ENCODE measurements around the gene GPER1.

The GPER1 gene

DNA sequence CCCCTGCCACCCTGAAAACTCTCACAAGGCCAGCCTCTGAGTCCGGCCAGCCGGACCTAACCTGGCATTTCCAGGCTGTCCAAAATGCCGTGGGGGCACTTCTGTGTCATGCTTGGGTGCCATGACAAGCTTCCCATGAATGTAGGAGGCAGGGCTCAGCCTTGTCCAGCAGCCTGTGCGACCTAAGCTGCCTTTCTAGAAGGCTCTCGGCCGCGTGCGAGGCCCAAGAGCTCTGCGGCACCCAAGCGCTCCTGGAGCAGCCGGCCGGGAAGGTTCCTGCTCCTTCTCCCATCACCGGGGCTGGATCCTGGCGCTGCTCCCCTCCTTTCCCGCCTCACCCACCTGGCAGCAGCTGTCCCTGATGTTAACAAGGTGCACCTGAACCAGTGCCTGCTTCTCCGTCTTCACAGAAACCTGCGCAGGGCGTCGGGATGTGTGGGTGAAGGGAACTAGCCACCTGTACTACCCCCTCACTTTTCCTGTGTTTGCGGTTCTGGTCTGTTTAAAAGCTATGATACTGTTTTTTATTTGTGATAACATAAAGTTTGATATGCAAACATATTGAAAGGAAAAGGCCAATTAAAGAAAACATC lies 6.1 kb downstream of the GPER1 start:
- no peak for DNase-seq (ENCODE audit: low spot score in 2 of 2)
- Histone ChIP-seq H3K36me3 (replicated peaks) (no peaks in the 10 kb centered on the region), H3K27me3 (ENCODE audit: low read depth) (no peaks in the 10 kb centered on the region), H3K9me3 (no peaks in the 10 kb centered on the region), H3K4me3 (no peak overlapping the region), H3K4me1 (no peaks in the 10 kb centered on the region)
- in situ Hi-C loops (cut with MboI; ENCODE audit: low sequenced_read_pairs) = no loop called here

GRCh38 chr7:1094870-1095269 lies 7.0 kb downstream of the GPER1 start:
- Histone ChIP-seq H3K36me3 (replicated peaks) (no peaks in the 10 kb centered on the region), H3K4me3 (no peak overlapping the region), H3K27me3 (ENCODE audit: low read depth) (no peaks in the 10 kb centered on the region), H3K9me3 (no peaks in the 10 kb centered on the region), H3K4me1 (no peaks in the 10 kb centered on the region)
- in situ Hi-C loops (cut with MboI; ENCODE audit: low sequenced_read_pairs) = no loop called here
- DNase-seq (ENCODE audit: low spot score in 2 of 2) = no peak

- H3K9me3 ChIP-seq = no peaks in the 10 kb centered on the region
- DNase-seq (ENCODE audit: low spot score in 2 of 2) = no peak
- H3K4me3 ChIP-seq = no peak overlapping the region
- no peaks in the 10 kb centered on the region for H3K27me3 ChIP-seq (ENCODE audit: low read depth)
- no peaks in the 10 kb centered on the region for H3K36me3 ChIP-seq (replicated peaks)
- in situ Hi-C loops (cut with MboI; ENCODE audit: low sequenced_read_pairs) = no loop called here
- no peaks in the 10 kb centered on the region for H3K4me1 ChIP-seq
Measured at GRCh38 chr7:1095621-1096155, 7.8 kb downstream of the GPER1 start.

DNA sequence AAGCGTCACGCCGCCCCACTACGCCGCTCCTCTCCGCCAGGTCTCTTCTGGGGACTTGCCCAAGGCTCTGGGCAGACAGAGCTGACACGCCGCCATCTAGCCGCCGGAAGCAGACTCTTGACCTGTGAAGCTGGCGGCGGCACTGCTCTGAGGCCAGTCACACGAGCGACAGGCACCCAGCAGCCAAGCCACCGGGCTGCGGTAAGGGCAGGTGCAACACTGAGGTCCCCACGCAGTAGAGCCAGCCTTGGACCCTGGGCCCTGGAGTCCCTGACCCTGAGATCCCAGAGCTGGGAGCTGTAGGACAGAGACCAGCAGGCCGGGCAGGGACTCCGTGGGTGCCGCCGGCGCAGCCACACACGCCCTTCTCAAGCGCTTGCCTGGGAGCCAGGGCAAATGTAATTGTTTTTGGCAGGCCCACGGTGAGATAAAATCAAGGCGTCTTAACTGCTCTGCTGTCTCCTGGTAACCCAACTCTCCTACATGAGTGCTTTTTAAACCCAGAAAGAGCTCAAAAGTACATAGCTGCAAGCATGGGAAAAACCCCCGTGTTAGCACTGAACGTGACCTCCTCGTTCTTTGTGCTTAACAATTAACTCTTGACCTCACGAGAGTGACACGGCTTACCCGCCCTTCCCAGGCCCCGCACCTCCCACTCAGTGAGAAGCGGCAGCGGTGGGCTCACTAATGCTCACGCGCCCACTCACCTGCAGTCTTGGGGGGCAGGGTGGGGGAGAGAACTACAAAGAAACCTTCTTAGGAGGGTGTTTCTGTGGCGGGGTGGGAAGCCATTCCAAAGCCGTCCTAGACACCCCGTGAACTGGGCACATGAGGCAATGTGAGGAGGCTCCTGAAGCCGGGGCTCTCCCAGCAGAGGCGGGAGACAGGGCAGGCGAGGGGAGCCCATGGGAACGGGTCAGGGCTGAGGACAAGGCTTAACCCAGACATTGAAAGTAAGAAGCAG lies 8.5 kb downstream of the GPER1 start:
- Histone ChIP-seq H3K4me1 (no peaks in the 10 kb centered on the region), H3K9me3 (no peaks in the 10 kb centered on the region), H3K27me3 (ENCODE audit: low read depth) (no peaks in the 10 kb centered on the region), H3K4me3 (no peak overlapping the region), H3K36me3 (replicated peaks) (no peaks in the 10 kb centered on the region)
- in situ Hi-C loops (cut with MboI; ENCODE audit: low sequenced_read_pairs) = no loop called here
- no peak for DNase-seq (ENCODE audit: low spot score in 2 of 2)

DNA sequence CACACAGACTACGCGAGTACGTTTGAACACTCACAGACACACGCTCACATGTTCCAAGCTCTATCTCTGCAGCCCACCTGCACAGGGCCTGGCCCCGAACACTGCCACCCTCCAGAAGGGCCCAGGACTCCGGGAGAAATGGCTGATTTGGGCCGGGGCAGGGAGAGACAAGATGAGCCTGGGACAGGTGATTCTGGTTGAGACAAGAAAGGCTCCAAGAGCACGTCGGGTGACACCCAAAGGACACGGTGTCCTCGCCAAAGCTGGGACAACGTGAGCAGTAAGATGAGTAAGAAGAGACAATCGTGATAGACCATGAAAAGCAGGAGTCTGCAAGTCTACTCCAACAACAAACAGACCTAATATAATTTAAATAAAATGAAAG lies 9.2 kb downstream of the GPER1 start:
- Histone ChIP-seq H3K4me3 (no peak overlapping the region), H3K9me3 (no peaks in the 10 kb centered on the region), H3K36me3 (replicated peaks) (no peaks in the 10 kb centered on the region), H3K27me3 (ENCODE audit: low read depth) (no peaks in the 10 kb centered on the region), H3K4me1 (no peaks in the 10 kb centered on the region)
- in situ Hi-C loops (cut with MboI; ENCODE audit: low sequenced_read_pairs) = no loop called here
- DNase-seq (ENCODE audit: low spot score in 2 of 2) = no peak

GRCh38 chr7:1098243-1099153 lies 10.6 kb downstream of the GPER1 start:
- Histone ChIP-seq H3K9me3 (no peaks in the 10 kb centered on the region), H3K4me3 (no peak overlapping the region), H3K27me3 (ENCODE audit: low read depth) (no peaks in the 10 kb centered on the region), H3K4me1 (no peaks in the 10 kb centered on the region), H3K36me3 (replicated peaks) (no peaks in the 10 kb centered on the region)
- DNase-seq (ENCODE audit: low spot score in 2 of 2) = no peak
- in situ Hi-C loops (cut with MboI; ENCODE audit: low sequenced_read_pairs) = no loop called here

GRCh38 chr7:1099154-1099542 lies 11.2 kb downstream of the GPER1 start:
- Histone ChIP-seq H3K4me3 (no peak overlapping the region), H3K9me3 (no peaks in the 10 kb centered on the region), H3K36me3 (replicated peaks) (no peaks in the 10 kb centered on the region), H3K4me1 (no peaks in the 10 kb centered on the region), H3K27me3 (ENCODE audit: low read depth) (no peaks in the 10 kb centered on the region)
- in situ Hi-C loops (cut with MboI; ENCODE audit: low sequenced_read_pairs) = no loop called here
- no peak for DNase-seq (ENCODE audit: low spot score in 2 of 2)

- DNase-seq (ENCODE audit: low spot score in 2 of 2) = no peak
- Histone ChIP-seq H3K4me3 (no peak overlapping the region), H3K4me1 (no peaks in the 10 kb centered on the region), H3K27me3 (ENCODE audit: low read depth) (no peaks in the 10 kb centered on the region), H3K36me3 (replicated peaks) (no peaks in the 10 kb centered on the region; the same call in 1 of the 2 replicates), H3K9me3 (no peaks in the 10 kb centered on the region)
- in situ Hi-C loops (cut with MboI; ENCODE audit: low sequenced_read_pairs) = no loop called here
Measured at GRCh38 chr7:1099637-1100036, 11.7 kb downstream of the GPER1 start.

DNA sequence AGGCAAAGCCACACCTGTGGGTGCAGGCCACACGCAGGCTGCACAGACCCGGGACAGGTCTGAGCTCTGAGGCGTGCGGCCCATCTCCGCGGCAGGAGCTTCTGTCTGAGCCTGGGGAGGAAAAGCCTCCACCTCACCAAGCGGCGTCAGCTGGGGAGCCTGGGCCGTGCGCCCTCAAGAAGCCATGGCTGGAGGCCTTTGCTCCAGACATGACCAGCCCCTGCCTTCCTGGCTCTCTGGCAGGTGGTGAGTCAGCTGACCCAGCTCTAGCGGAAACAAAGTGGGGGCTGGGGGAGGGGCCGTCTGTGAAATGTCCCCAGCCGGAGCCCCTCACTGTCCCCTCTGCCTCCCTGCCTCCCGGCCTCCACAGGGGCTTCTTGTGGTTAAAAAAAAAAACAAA lies 12.5 kb downstream of the GPER1 start:
- H3K27me3 ChIP-seq (ENCODE audit: low read depth) = no peaks in the 10 kb centered on the region
- DNase-seq (ENCODE audit: low spot score in 2 of 2) = no peak

GRCh38 chr7:1100834-1101562 lies 13.1 kb downstream of the GPER1 start:
- no peak for DNase-seq (ENCODE audit: low spot score in 2 of 2)
- no peak overlapping the region for H3K4me3 ChIP-seq
- H3K36me3 ChIP-seq (replicated peaks) = no peaks in the 10 kb centered on the region; the same call in 1 of the 2 replicates
- no peaks in the 10 kb centered on the region for H3K4me1 ChIP-seq
- in situ Hi-C loops (cut with MboI; ENCODE audit: low sequenced_read_pairs) = no loop called here
- no peaks in the 10 kb centered on the region for H3K9me3 ChIP-seq
- no peaks in the 10 kb centered on the region for H3K27me3 ChIP-seq (ENCODE audit: low read depth)

More for the DNA sequence above, 12.5 kb downstream of the GPER1 start:
- in situ Hi-C loops (cut with MboI; ENCODE audit: low sequenced_read_pairs) = no loop called here
- no peaks in the 10 kb centered on the region for H3K4me1 ChIP-seq
- no peaks in the 10 kb centered on the region for H3K9me3 ChIP-seq
- no peak overlapping the region for H3K4me3 ChIP-seq
- no peaks in the 10 kb centered on the region; the same call in 1 of the 2 replicates for H3K36me3 ChIP-seq (replicated peaks)

DNA sequence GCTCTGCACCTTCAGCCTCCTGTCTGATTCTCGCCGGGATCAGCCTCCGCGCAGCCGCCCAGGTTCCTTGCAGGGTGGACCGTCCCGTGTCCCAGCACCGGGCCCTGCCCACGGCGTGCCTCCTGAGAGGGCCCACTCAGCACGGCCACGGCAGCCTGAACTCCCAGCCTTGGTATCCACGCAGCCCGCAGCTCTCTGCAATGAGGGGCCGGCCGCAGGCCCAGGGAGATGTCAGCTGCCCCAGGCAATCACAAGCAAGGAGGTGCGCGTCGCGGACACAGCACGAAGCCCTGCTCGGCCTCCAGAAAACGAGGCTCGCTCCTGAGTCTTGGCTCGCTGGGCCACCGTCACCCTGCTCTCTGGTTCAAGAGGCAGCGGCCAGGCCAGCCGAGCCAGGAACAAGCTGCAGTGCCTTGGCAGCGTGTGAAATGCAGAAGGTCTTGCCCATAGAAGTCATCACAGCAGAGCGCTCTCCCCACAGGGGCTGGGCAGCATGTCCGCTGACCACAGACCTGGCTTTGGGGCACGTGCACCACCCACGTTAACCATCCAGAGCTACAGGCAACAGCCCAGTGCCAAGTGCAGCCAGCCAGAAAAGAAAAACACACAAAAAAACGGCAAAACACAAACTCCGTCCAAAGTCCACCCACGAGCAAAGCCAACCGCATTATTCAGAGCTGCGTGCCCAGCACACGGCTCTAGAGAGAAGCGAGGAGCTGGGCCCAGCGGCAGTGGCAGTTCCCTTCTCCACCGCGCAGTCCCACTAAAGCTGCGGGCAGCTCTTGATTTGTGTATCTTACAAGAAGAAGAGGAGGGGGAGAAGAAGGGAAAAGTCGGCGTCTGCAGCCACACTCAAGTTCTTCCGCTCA lies 13.9 kb downstream of the GPER1 start:
- in situ Hi-C loops (cut with MboI; ENCODE audit: low sequenced_read_pairs) = no loop called here

DNA sequence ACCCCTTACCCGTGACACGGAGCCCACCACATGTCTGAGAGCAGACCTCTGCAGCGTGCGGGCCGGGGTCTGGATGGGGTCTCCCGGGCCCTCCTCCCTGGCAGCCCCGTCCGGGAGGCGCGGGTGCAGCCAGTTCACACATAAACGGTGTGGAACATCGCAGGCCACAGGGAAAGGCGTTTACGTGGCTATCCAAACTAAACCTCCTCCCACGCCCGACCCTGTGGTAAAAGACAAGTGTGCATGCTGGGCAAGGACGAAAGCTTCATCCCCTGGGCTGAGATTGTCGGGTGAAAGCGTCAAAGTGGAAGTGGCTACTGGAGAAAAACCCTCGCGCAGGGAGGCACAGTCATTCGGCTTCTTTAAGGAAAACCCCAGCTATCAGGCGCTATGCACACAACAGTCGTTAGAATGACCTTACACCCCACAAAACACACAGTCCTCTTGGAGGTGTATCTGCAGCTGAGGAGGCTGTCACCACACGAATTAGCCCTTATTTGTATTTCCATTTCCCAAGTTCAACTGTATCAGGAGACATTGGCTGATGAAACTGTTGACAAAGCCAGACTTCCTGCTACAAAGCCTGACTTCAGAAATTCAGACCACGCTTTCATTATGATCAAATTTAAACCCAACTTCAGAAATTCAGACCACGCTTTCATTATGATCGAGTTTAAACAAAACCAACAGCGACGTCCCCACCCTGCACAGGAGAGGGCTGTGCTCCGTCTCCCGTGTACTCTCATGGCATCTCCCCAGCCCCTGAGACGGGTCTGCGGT lies 15.3 kb downstream of the GPER1 start:
- in situ Hi-C loops (cut with MboI; ENCODE audit: low sequenced_read_pairs) = no loop called here
- Histone ChIP-seq H3K9me3 (no peaks in the 10 kb centered on the region), H3K4me1 (no peaks in the 10 kb centered on the region), H3K36me3 (replicated peaks) (no peaks in the 10 kb centered on the region; the same call in 1 of the 2 replicates), H3K27me3 (ENCODE audit: low read depth) (no peaks in the 10 kb centered on the region), H3K4me3 (no peak overlapping the region)
- DNase-seq (ENCODE audit: low spot score in 2 of 2) = no peak

More for the DNA sequence above, 13.9 kb downstream of the GPER1 start:
- H3K4me3 ChIP-seq = no peak overlapping the region
- H3K9me3 ChIP-seq = no peaks in the 10 kb centered on the region
- H3K36me3 ChIP-seq (replicated peaks) = no peaks in the 10 kb centered on the region; the same call in 1 of the 2 replicates
- H3K27me3 ChIP-seq (ENCODE audit: low read depth) = no peaks in the 10 kb centered on the region
- no peaks in the 10 kb centered on the region for H3K4me1 ChIP-seq
- DNase-seq (ENCODE audit: low spot score in 2 of 2) = no peak

Measured in HAP-1 (cell line).